Measurements from ENCODE around the gene STARD13.

Gene STARD13

DNA sequence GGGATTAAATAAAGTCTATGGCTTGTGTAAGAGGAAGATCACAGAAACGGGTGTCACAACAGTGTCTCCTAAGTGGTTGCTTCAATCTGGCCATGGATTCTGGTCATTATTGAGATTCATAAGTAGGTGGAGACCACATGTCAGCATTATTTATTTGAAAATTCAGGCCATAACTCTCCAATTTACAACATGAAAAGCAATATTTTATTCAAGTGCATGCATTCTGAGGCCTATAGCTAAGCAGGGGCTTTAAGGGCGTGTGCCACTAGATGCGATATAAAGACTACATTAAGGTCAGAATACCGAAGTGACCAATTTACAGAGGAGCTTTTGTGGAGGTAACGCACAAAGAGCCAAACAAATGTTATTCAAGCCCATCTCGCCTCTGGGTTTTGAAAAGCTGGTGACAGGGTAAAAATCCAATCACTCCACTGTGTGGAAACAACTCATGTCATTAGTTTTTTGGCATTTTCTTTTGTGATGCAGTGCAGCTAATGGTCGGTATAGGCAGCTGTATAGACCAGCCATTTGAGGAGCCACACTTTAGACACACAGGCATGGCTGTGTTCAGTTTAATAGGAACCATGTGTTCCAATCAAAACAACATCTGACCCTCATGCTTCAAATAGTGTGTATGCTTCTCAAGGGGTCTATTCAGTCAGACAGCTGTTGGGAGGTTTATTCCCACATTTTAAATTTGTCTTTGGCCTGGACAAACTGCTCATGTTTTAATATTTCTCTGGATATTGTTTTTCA lies 145.6 kb downstream of the STARD13 start:
- peak; percentile 25 for DNase-seq

DNA sequence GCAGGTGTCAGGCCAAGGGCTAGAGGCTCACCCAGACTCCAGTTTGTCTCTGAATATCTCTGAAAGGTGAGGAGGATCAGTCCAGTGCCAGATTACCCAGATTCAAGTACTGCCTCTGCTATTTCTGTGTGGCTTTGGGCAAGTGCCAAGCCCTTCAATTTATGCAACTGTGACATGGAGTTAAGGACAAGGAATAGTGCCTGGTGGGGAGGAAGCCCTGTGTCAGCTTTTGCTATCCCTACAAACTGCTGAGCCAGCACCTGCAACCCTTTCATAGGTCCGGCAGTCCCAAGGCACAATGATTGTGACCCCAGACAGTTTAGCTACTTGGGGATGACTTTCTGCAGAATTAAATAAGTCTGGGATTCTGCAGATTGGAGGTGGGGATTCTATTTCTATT lies 146.4 kb downstream of the STARD13 start:
- no peak for DNase-seq

DNA sequence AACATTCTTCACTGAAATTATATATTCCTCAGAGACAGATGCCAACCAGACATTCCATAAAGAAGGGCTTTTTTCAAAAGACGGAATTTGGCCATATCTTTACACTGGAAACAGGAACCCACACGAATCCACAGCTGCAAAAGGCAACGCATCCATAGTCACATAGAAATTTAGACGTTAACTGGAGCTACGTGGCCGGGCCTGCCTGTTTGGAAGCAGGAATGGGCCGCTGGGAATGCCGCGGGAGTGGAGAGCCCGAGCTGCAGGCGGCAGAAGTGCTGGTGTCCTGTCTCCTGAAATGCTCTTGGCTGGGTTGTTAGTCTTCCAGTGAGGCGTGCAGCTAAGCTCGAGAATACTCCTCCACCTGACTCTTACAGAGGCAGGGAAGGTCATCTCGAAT lies 147.1 kb downstream of the STARD13 start:
- no peak for DNase-seq

DNA sequence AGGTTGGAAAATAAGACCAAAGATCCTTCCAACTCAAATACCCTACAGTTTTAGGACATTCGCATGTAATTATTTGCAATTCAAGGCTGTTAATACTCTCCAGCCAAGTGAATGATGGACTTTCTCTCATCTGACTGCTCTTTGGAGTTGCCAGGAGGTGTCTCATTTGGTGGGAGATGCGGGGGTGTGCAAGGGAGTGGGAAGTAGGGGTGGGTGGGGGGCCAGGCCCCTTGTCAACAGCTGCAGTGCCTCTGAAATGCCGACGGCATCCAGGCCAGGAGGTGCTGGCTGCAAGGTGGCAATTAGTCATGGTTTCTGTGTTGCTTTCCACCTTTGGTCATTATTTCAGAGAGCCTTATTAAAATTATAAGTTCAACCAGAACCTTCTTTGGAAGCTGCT lies 147.8 kb downstream of the STARD13 start:
- no peak for DNase-seq

DNA sequence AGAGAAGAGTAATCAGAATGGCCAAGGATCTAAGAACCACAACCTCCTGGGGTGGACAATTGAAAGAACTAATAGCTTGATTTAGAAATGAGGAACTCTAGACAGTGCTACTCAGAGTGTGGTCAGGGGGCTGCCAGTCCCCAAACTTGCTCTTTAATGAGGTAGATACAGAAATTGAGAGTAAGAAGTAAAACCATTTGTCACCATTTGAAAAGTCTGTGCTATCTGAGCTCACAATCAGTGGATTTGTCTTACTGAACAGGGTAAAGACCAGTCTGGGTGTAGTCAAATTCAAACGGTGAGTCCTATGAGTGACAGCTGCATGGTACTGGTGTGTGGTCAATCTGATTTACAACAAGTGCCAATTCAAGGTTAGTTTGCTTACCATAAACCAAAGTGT lies 150.5 kb downstream of the STARD13 start:
- no peak for DNase-seq

DNA sequence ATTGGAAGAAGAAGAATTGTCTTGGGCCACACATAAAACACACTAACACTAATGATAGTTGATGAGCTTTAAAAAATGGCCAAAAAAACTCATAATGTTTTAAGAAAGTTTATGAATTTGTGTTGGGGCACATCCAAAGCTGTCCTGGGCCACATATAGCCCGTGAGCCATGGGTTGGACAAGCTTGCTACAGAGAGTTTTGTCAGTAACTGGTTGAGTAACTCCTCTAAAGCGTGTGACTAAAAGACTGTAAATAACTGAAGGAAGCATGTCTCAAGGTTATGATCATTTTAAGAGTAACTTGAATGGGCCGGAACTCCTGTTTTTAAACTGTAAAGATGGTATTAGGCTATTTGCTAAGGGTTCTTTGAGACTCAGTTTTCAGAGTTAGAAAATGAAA lies 151.3 kb downstream of the STARD13 start:
- DNase-seq = no peak

DNA sequence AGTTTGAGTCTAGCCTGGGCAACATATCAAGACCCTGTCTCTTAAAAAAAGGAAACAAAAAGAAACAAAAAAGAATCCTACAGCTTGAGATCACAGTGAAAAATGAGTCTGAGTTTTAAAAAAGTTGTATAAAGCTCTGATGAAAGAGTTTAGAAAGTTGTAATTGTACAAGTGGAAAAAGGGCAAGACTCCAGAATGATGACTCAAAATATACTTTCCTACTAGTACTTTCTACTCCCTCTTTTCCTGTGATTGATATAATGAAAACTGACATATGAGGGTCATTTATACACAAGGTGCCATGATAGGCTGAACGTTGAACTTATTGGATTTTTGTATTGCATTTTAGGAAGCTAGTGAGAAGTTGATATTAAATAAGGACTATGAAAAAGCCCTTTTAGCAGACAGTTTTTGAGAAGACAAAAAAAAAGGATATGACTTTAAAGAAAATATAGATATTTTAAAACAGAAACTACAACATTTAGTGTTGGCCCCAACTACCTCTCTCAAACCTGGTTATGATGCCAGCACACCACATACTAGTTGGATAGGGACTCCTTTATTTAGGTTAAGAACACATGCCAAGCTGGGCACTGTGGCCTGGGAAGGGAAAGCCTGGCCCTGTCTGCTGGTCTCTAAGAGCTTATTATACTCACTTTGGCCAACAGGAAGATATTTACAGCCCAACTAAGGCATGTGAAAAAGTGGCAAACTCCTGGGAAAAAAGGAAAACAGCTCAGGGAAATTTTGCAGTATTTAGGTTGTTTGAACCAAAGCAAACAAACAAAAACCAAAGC lies 152.7 kb downstream of the STARD13 start:
- DNase-seq = peak; percentile 71

DNA sequence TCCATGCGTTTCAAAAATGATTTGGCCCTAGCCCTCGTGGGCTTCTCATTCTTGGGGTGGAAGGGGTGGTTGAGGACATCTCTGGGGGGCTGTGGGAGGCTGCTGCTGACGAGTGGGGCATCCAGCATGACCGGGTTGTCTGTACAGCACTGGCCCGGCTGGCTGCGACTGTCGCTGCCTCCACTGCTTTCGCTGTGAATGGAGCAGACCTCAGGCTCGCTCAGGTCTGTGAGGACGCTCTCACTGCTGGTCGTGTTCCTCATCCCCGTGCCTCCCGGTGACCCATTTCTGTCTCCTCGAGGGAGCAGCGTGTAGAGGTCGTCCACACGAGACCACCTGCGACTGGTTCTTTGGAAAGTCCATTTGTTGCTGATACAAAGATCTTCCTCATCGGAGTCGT lies 155.7 kb downstream of the STARD13 start:
- DNase-seq = no peak

DNA sequence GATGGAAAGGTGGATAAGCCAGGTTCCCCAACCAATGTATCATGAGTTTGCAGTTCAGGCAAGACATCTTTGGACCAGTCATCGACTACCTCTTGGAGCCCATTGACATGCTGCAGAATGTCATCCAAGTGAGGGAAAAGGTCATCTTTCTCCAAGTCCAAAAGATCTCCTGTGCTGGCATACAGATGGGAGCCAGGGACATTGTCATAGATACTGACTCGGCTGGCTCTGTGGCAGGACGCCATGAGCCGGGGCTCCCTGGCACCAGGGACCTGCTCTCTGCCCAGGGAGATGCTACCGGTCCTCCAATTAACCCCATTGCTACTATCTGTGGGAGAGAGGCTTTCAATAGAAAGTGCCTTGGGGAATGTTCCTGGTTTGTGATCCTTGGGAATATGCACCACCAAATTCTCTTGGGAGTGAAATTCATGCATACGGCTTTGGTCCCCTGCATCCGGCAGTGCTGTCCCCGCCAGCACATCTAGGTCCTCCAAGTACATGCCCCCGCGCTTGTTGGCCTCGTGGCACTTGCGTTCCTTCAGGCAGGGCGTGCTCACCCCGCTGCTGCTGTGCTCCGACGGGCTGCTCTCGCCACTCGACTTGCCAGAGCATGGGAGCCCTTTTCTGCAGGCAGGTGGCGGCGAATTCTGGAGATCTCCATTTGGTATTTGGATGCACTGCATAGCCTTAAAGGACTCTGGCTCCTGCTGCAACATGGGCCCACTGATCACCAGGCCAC lies 156.3 kb downstream of the STARD13 start:
- no peak for DNase-seq

DNA sequence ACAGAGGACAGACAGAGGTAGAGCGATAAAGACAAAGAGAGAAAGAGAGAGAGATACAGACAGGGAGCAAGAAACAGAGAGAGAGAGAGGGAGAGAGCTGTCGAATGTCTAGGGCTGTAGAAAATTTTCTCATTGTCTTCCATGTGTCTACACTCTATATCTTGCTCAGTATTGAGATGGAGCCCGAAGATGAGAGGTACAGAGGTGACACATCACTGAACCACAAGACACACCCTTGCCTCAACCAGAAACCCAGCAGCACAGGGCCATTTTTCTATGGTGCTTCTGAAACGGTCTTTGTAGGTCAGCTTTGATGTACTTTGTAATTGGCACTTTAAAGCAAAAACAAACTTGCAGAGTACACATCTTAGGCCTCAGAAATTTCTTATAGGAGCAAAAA lies 157.4 kb downstream of the STARD13 start:
- DNase-seq = no peak

DNA sequence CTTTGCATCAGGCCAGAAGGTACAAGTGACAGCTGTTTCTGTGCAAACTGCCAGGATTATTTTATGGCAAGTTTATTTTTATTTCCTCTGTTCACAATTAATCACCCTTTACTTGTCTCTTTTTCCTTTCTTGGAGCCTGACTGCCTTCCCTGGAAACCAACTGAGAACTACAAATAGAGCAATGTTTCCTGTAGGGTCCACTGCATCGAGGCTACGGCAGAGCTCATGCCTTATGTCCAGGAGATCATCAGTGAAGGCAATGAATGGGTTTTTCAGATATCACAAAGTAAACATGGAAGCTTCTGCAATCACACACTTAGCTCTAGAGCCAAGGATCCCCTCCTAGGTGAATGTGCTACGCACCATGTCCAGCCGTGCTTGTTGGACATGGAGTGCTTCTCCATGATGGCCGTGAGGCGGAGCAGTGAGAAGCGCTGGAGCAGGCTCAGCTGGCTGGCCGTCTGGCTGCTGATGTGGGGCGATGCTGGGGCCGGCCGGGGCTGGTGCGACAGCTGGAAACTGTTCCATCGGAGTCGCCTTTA lies 158.5 kb downstream of the STARD13 start:
- DNase-seq = peak; percentile 44

DNA sequence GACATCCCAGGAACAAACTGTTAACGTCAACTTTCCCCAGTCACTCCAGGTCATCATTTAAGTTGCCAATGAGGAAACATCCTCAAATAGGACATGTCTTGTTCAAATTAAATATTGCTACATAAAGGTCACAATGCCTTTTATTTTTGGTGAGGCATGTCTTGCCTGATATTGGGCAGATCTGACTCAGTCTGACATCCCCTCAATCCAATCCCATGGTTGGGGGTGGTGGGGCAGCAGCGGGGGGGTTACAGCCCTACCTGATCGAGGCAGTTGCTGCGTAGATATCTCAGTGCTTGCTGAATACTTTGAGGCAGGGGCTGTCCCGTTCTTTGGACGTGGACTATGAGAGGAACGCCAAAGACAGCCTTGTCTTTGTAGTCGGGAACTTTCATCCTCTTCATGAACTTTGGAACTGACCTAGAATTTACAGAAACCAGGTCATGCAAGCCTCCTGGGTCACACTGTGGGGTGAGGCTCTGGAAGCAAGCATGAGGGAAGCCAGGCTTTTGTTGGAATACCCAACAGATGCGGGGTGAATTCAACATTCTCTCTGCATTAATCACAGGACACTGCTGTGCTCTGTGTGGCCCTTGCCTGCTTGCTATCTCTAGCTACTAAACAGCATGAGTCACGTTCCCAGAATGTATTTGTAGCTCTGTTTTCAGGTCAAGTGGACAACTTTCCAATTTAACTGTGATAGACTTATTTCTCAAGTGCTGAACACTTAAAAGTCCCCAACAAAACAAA lies 159.6 kb downstream of the STARD13 start:
- peak; percentile 95 for DNase-seq

DNA sequence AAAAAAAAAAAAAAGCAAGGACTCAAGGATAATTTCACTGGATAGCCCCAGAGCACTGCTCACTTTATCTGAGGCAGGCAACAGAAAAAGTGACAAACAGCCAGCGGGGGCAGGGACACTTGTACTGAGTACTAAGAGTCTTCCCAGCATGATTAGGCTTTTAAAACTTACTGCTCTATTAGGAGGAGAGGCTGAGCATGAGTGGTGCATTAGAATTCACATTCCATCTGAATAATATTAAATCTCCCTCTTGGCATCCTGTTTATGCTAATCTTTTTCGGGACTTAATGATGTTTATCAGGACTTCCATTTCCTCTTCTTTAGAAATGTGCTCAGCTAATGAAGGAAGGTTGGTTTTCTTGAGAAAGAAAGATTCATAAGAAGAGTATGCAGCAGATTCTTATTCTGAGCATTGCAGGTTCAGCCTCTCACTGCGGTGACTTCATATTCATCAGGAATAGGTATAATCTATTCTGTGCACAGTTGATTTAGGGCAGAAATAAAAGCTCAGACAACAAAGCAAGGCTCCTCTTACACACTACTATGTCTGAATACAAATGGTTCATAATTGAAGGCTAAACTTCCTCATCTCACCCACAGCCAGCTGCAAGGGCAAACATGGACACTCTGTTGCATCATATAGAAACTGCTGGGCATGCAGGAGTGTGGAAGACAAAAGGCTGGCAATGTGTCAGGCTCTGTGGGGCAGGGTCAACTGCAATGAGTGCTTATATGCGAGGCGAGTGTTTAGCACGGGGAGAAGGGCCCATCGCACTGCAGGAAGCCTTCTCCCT lies 162.3 kb downstream of the STARD13 start:
- DNase-seq = peak; percentile 55

DNA sequence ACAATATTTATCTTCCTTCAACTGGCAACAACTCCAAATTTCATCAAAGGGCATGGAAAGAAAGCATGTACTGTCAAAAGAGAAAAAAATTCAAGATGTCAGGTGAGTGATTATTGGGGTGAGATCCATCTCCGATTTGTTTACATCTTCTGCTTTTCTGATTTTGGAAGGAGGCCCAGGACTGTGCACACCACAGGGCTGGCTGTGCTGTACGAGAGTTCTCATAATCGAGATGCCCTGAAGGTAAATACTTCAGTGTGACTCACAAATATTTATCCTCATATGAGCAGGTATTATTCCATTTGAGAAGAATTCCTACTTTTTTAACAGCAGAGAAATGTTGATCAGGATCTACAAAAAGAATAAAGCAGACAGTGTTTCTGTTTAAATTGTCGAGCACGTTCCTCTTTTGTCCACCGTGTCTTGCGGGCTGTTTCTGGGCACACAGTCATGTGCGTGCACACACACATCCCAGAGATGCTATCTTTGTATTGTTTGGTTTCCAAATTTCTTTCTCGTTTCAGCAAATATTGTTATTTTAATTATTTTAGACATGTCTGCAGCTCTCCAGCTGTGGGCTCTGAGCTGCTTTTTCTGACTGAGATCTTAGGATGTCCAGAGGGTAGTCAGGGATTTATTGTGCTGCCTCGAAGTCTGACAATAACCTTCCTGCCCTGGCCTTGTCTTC lies 165.6 kb downstream of the STARD13 start:
- DNase-seq = no peak

DNA sequence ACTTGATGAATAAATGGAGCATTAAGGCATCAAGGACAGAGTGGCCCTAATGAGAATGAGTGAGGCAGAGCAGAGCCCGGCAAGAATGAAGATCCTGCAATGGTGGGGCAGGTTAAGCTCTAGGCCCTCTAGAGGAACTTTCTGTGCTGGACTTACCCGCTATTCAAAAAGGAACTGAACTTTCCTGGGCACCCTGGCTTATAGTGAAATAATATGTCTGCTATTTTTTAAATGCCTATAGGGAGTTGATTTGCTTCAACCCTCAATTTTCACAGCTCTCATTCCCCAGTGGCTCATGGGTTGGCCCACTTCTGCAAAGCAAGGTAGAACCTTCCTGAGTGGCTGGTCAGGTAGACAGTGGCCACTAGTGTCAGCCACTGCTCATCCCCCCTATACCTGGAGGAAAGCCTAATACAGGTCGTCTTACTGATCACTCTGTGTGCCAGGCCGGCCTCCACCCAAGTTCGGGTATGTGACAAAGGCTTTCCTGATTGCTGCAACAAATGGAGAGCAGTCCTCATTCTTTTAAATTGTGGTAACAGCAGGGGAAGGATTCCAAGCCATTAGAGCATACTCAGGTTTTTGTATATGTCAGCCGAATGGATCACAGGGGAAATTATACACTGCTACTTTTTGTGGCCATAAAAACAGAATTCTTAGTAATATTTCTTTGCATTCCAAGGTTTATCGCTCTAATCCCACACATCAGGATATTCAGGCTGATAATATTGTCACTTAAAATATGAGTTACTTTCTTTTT lies 166.4 kb downstream of the STARD13 start:
- peak; percentile 78 for DNase-seq

DNA sequence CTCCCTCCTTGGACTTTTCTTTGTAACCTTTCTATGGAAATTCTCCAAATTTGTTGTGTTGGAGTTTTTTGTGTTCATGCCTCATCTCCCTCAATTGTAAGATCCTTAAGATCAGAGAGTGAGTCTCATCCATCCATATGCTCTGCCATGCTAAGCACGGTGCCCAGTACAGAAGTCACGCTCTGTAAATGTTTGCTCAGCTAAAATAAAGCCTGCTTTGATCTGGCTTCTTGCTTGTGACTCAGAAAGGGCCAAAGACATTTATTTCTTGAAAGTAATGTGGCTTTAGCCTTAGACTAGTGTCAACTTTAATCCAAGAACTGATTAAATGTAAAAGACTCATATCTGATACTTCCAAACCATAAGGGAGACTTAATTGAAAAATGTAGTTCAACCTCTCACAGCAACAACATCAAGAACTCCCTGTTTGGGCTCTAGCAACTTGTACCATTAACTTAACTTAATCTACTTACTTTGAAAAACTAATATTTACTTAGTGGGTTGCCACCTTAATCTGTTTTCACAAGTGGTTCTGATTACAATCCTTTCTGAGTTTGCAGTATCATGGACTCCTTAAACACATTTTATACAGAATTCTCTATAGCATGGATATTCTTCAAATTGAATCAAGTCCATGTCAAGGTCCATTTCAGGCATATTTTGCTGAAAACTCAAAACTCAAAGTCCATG lies 169.1 kb downstream of the STARD13 start:
- no peak for DNase-seq

DNA sequence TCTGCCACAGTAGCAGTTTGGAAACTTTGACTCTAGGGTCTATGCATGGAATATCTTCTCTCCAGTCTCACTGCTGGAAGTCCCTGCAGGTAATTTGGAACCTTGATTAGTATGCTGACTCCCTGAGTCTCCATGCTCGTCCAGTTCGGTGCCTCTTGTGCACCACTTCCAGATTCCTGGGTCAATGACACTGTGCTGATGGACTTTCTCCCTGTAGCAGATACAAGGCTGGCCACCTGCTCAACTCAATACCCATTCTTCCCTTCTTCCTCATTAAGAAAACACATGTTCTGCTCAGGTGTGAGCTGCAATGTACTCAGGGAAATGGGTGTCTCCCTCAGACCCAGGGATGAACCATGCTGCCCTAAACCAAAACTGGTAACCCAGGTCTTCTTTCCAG lies 170.3 kb downstream of the STARD13 start:
- no peak for DNase-seq

DNA sequence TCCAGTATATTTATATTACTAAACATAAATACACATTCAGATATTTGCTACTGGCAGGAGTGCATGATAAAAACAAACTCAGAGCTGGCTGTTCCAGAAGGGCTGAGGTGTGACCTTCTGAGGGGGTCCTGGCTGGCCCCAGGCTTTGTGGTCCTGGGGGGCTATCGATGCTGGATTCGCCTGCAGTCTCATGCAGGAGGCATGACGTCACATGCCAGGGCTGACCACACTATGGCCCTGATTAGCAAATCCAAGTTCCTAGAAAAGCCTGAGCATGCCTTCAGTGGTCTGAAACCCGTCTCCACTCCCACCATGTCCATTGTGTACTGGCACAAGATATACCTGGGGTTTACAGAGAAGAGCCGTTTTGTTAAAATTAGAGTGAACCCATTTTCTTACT lies 171.4 kb downstream of the STARD13 start:
- no peak for DNase-seq

DNA sequence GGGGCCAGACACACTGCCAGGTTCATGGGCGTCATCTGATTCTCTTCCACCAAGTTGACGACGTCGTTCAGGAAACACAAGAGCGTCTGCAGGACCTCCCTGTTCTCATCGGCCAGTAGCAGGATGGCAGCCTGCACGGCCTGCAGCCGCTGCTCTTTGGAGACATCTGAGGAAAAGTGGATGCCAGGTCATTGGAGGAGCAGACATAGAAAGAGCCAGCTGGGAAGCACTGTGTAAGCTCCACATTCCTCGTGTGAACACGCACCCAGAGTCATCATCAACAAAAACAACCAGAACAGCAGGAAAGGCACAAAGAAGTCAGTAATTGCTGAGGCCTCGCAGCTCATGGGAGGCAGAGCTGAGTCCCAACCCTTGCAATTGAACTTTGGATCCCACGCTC lies 172.8 kb downstream of the STARD13 start:
- no peak for DNase-seq
